HG02642 (cell line): ENCODE measurements around the gene RAI1.

Experiments
- ATAC-seq: cut with Tn5 transposase; IDR thresholded peaks from one replicate; pipeline ENCODE4 v1.9.1; 2021; ENCODE audit warnings: mild to moderate bottlenecking; ENCODE audit not compliant: unreplicated experiment, poor library complexity

The RAI1 gene

GRCh38 chr17:17822189-17822588, 140.9 kb downstream of the RAI1 start:
- no peak for ATAC-seq

- ATAC-seq = no peak
These were observed 141.4 kb downstream of the RAI1 start for GRCh38 chr17:17822616-17823015.

GRCh38 chr17:17823433-17824118, 142.3 kb downstream of the RAI1 start:
- ATAC-seq = peak; percentile 79

GRCh38 chr17:17824119-17824782, 143.0 kb downstream of the RAI1 start:
- peak; percentile 6 for ATAC-seq

GRCh38 chr17:17824783-17825614, 143.7 kb downstream of the RAI1 start:
- no peak for ATAC-seq

- no peak for ATAC-seq
These were observed 145.1 kb downstream of the RAI1 start for GRCh38 chr17:17826342-17826713.

GRCh38 chr17:17826942-17827785, 145.9 kb downstream of the RAI1 start:
- ATAC-seq = no peak

GRCh38 chr17:17827826-17828621, 146.8 kb downstream of the RAI1 start:
- no peak for ATAC-seq

- ATAC-seq = no peak
These were observed 149.0 kb downstream of the RAI1 start for GRCh38 chr17:17830269-17830567.

- ATAC-seq = no peak
These were observed 149.5 kb downstream of the RAI1 start for GRCh38 chr17:17830740-17831207.

- ATAC-seq = no peak
These were observed 150.2 kb downstream of the RAI1 start for GRCh38 chr17:17831208-17832031.

- no peak for ATAC-seq
These were observed 150.7 kb downstream of the RAI1 start for GRCh38 chr17:17832032-17832363.

- no peak for ATAC-seq
These were observed 152.6 kb downstream of the RAI1 start for GRCh38 chr17:17833658-17834357.

- ATAC-seq = no peak
These were observed 153.7 kb downstream of the RAI1 start for GRCh38 chr17:17834974-17835373.

GRCh38 chr17:17835415-17836249, 154.4 kb downstream of the RAI1 start:
- ATAC-seq = no peak

- ATAC-seq = peak; percentile 75
These were observed 155.1 kb downstream of the RAI1 start for GRCh38 chr17:17836250-17836817.

GRCh38 chr17:17836818-17837379, 155.6 kb downstream of the RAI1 start, which contains the start of gene SREBF1:
Gene SREBF1 (minus strand): TSS chr17:17836986. CDS start chr17:17836817, 169 bp downstream.
- ATAC-seq = peak; percentile 32
